Glutamatergic neuron (in vitro differentiated cells): ENCODE measurements around the gene ZMYND19. TPM values are rescaled to one million over a fixed set of nuclear protein-coding genes. Genes with fewer than 3 reads are reported as not detected.

ENCODE experiments used
- DNase-seq: peaks from one replicate; pipeline ENCODE4 v3.0.0; 2022
- H3K27ac Mint-ChIP-seq: one replicate; pipeline ENCODE4 v1.8.0; 2020; ENCODE audit warnings: mild to moderate bottlenecking, mixed read lengths, inconsistent platforms; ENCODE audit not compliant: unreplicated experiment
- H3K27me3 Mint-ChIP-seq: one replicate; pipeline ENCODE4 v1.8.0; 2020; ENCODE audit warnings: mild to moderate bottlenecking, moderate library complexity, mixed read lengths, inconsistent platforms; ENCODE audit not compliant: unreplicated experiment
- H3K36me3 Mint-ChIP-seq: one replicate; pipeline ENCODE4 v1.8.0; 2020; ENCODE audit warnings: mild to moderate bottlenecking, mixed read lengths, inconsistent platforms; ENCODE audit not compliant: unreplicated experiment
- H3K4me1 Mint-ChIP-seq: one replicate; pipeline ENCODE4 v1.8.0; 2020; ENCODE audit warnings: mild to moderate bottlenecking, low read depth, mixed read lengths, inconsistent platforms; ENCODE audit not compliant: unreplicated experiment
- H3K4me3 Mint-ChIP-seq: one replicate; pipeline ENCODE4 v1.8.0; 2020; ENCODE audit warnings: mild to moderate bottlenecking, mixed read lengths, inconsistent platforms; ENCODE audit not compliant: unreplicated experiment
- H3K9me3 Mint-ChIP-seq: one replicate; pipeline ENCODE4 v1.8.0; 2020; ENCODE audit warnings: mild to moderate bottlenecking, moderate library complexity, mixed read lengths, inconsistent platforms; ENCODE audit not compliant: unreplicated experiment
- CTCF ChIP-seq: fragments of 200-600 bp; sonication (generic); IDR thresholded peaks from one replicate; pipeline ENCODE4 v1.5.0; 2021; ENCODE audit not compliant: partially characterized antibody, unreplicated experiment
- total RNA-seq: library from RNA; stranded (reverse); fragmentation: NEBNext Ultra II Directional; extraction: Animal tissue kit (Norgen Biotek cat#: 25700); gene quantifications from one replicate; pipeline ENCODE4 v1.2.1, GENCODE V29; 2021; ENCODE audit not compliant: unreplicated experiment

The ZMYND19 gene
- total RNA-seq, 1 donor from 2014 or later: 33.9 TPM

- Mint-ChIP-seq H3K36me3 (peaks cover 5% of the 10 kb centered on the region), H3K4me1 (peaks cover 16% of the 10 kb centered on the region), H3K4me3 (peak within 1 kb of the TSS; percentile 90), H3K27me3 (no peaks in the 10 kb centered on the region), H3K9me3 (peaks cover 2% of the 10 kb centered on the region), H3K27ac (peak within 1 kb of the TSS; percentile 38)
- peak; percentile 97 for TF ChIP-seq CTCF
- peak; percentile 99 for DNase-seq
Measured at GRCh38 chr9:137578518-137579258, 11.6 kb downstream of the ZMYND19 start, which contains the start of gene DPH7. Gene DPH7 (minus strand): TSS chr9:137578925. CDS start chr9:137578777, 148 bp downstream.

GRCh38 chr9:137575716-137576411, 14.4 kb downstream of the ZMYND19 start:
- H3K36me3 Mint-ChIP-seq: peaks cover 8% of the 10 kb centered on the region
- peak overlapping the region; percentile 28 for H3K4me3 Mint-ChIP-seq
- peaks cover 16% of the 10 kb centered on the region for H3K4me1 Mint-ChIP-seq
- no peak for TF ChIP-seq CTCF
- DNase-seq: no peak
- H3K9me3 Mint-ChIP-seq: peaks cover 7% of the 10 kb centered on the region
- H3K27me3 Mint-ChIP-seq: peaks cover 3% of the 10 kb centered on the region
- peak overlapping the region; percentile 84 for H3K27ac Mint-ChIP-seq

- Mint-ChIP-seq H3K9me3 (peaks cover 7% of the 10 kb centered on the region), H3K36me3 (peaks cover 8% of the 10 kb centered on the region), H3K27ac (peak overlapping the region; percentile 84), H3K4me3 (peak overlapping the region; percentile 28), H3K27me3 (peaks cover 7% of the 10 kb centered on the region), H3K4me1 (peaks cover 14% of the 10 kb centered on the region)
- DNase-seq: no peak
- TF ChIP-seq CTCF: no peak
Measured at GRCh38 chr9:137575364-137575715, 15.0 kb downstream of the ZMYND19 start.

- Mint-ChIP-seq H3K4me1 (peaks cover 13% of the 10 kb centered on the region), H3K36me3 (peaks cover 8% of the 10 kb centered on the region), H3K27ac (no peak overlapping the region), H3K9me3 (peaks cover 7% of the 10 kb centered on the region), H3K4me3 (no peak overlapping the region), H3K27me3 (peaks cover 7% of the 10 kb centered on the region)
- no peak for TF ChIP-seq CTCF
- DNase-seq: no peak
Measured at GRCh38 chr9:137574192-137574591, 16.1 kb downstream of the ZMYND19 start.

GRCh38 chr9:137570566-137570965, 19.7 kb downstream of the ZMYND19 start:
- no peak overlapping the region for H3K27ac Mint-ChIP-seq
- no peak for TF ChIP-seq CTCF
- H3K4me1 Mint-ChIP-seq: peaks cover 7% of the 10 kb centered on the region
- DNase-seq: no peak
- peaks cover 5% of the 10 kb centered on the region for H3K9me3 Mint-ChIP-seq
- H3K4me3 Mint-ChIP-seq: no peak overlapping the region
- peaks cover 7% of the 10 kb centered on the region for H3K27me3 Mint-ChIP-seq
- H3K36me3 Mint-ChIP-seq: peaks cover 6% of the 10 kb centered on the region
